SK-N-SH treated with all-trans-retinoic acid at 6 μM for 48 hours (cell line): ENCODE measurements around the gene TMPRSS11F.

Experiments used
- ATAC-seq: fragments of 200-7000 bp; cut with Tn5 transposase; 3 replicates; pipeline ENCODE4 v1.9.1; 2020; ENCODE audit warnings: mild to moderate bottlenecking, moderate library complexity
- ARNTL ChIP-seq: fragments of 450-650 bp; formaldehyde crosslinking; IDR thresholded peaks from 2 replicates; pipeline ENCODE4 v1.5.0; 2020; ENCODE audit warnings: low read depth, mild to moderate bottlenecking, moderate library complexity, borderline replicate concordance
- BACH2 ChIP-seq: fragments of 250-450 bp; sonication (Bioruptor Pico); IDR thresholded peaks from 2 replicates; pipeline ENCODE4 v1.9.0; 2021; ENCODE audit warnings: mild to moderate bottlenecking, borderline replicate concordance
- CREB5 ChIP-seq: fragments of 250-450 bp; sonication (Bioruptor Pico); IDR thresholded peaks from 2 replicates; pipeline ENCODE4 v1.5.1; 2020; ENCODE audit warnings: low read depth, mild to moderate bottlenecking, moderate library complexity
- CSDC2 ChIP-seq: fragments of 250-450 bp; sonication (Bioruptor Pico); IDR thresholded peaks from 2 replicates; pipeline ENCODE4 v1.5.0; 2020; ENCODE audit warnings: mild to moderate bottlenecking, moderate library complexity
- CSRNP3 ChIP-seq: fragments of 250-450 bp; sonication (Bioruptor Pico); IDR thresholded peaks from 2 replicates; pipeline ENCODE4 v1.5.1; 2021; ENCODE audit warnings: mild to moderate bottlenecking, moderate library complexity
- ESRRG ChIP-seq: fragments of 250-450 bp; sonication (Bioruptor Pico); IDR thresholded peaks from 2 replicates; pipeline ENCODE4 v1.6.1; 2021; ENCODE audit warnings: mild to moderate bottlenecking
- GLIS3 ChIP-seq: fragments of 250-450 bp; sonication (Bioruptor Pico); IDR thresholded peaks from 2 replicates; pipeline ENCODE4 v1.5.0; 2020; ENCODE audit warnings: mild to moderate bottlenecking, moderate library complexity
- ISL1 ChIP-seq: fragments of 250-450 bp; sonication (Bioruptor Pico); IDR thresholded peaks from 2 replicates; pipeline ENCODE4 v2.1.2; 2022; ENCODE audit warnings: mild to moderate bottlenecking, moderate library complexity
- OSR1 ChIP-seq: fragments of 250-450 bp; sonication (Bioruptor Pico); IDR thresholded peaks from 2 replicates; pipeline ENCODE4 v1.8.0; 2022; ENCODE audit warnings: moderate library complexity, mild to moderate bottlenecking, inconsistent platforms
- PATZ1 ChIP-seq: fragments of 250-450 bp; sonication (Bioruptor Pico); IDR thresholded peaks from 2 replicates; pipeline ENCODE4 v1.8.0; 2020; ENCODE audit warnings: mild to moderate bottlenecking, moderate library complexity, borderline replicate concordance
- POU6F1 ChIP-seq: fragments of 250-450 bp; sonication (Bioruptor Pico); IDR thresholded peaks from 2 replicates; pipeline ENCODE4 v1.8.0; 2021; ENCODE audit warnings: low read depth, mild to moderate bottlenecking, moderate library complexity, borderline replicate concordance
- PPARA ChIP-seq: fragments of 250-450 bp; sonication (Bioruptor Pico); IDR thresholded peaks from 2 replicates; pipeline ENCODE4 v1.5.0; 2020; ENCODE audit warnings: mild to moderate bottlenecking, borderline replicate concordance
- RARB ChIP-seq: fragments of 250-450 bp; sonication (Bioruptor Pico); IDR thresholded peaks from 2 replicates; pipeline ENCODE4 v1.8.0; 2021; ENCODE audit warnings: mild to moderate bottlenecking, moderate library complexity
- SNAI2 ChIP-seq: fragments of 250-450 bp; sonication (Bioruptor Pico); IDR thresholded peaks from 2 replicates; pipeline ENCODE4 v1.5.0; 2020; ENCODE audit warnings: mild to moderate bottlenecking, moderate library complexity
- TCF4 ChIP-seq: fragments of 250-450 bp; sonication (Bioruptor Pico); IDR thresholded peaks from 2 replicates; pipeline ENCODE4 v1.8.0; 2021; ENCODE audit warnings: mild to moderate bottlenecking, moderate library complexity, borderline replicate concordance
- TOX ChIP-seq: fragments of 250-450 bp; sonication (Bioruptor Pico); IDR thresholded peaks from 2 replicates; pipeline ENCODE4 v1.8.0; 2021; ENCODE audit warnings: mild to moderate bottlenecking, moderate library complexity, borderline replicate concordance
- TSHZ2 ChIP-seq: fragments of 250-450 bp; sonication (Bioruptor Pico); IDR thresholded peaks from 2 replicates; pipeline ENCODE4 v1.5.0; 2020; ENCODE audit warnings: mild to moderate bottlenecking, moderate library complexity
- ZC3H10 ChIP-seq: fragments of 250-450 bp; sonication (Bioruptor Pico); IDR thresholded peaks from 2 replicates; pipeline ENCODE4 v1.5.1; 2021; ENCODE audit warnings: mild to moderate bottlenecking, moderate library complexity
- ZFP3 ChIP-seq: fragments of 250-450 bp; sonication (Bioruptor Pico); IDR thresholded peaks from 2 replicates; pipeline ENCODE4 v1.5.0; 2020; ENCODE audit warnings: mild to moderate bottlenecking, moderate library complexity
- ZFP30 ChIP-seq: fragments of 450-650 bp; formaldehyde crosslinking; IDR thresholded peaks from 2 replicates; pipeline ENCODE4 v1.5.0; 2022; ENCODE audit warnings: mild to moderate bottlenecking, moderate library complexity
- ZNF565 ChIP-seq: fragments of 450-650 bp; formaldehyde crosslinking; conservative IDR thresholded peaks from 2 replicates; pipeline ENCODE4 v1.5.0; 2020; ENCODE audit warnings: low read depth, mild to moderate bottlenecking, moderate library complexity
- ZNF70 ChIP-seq: fragments of 450-650 bp; formaldehyde crosslinking; IDR thresholded peaks from 2 replicates; pipeline ENCODE4 v1.5.0; 2020; ENCODE audit warnings: mild to moderate bottlenecking, moderate library complexity
- ZNF8 ChIP-seq: fragments of 450-650 bp; formaldehyde crosslinking; IDR thresholded peaks from 2 replicates; pipeline ENCODE4 v1.5.0; 2020; ENCODE audit warnings: mild to moderate bottlenecking, moderate library complexity

Gene TMPRSS11F

GRCh38 chr4:68076194-68076593 is 53.5 kb downstream of the TMPRSS11F start:
- TF ChIP-seq CREB5 (CRISPR knock-in tag) (no peak), BACH2 (CRISPR knock-in tag) (no peak), ESRRG (no peak), TSHZ2 (no peak), TOX (CRISPR knock-in tag) (no peak), ZC3H10 (CRISPR knock-in tag) (no peak), SNAI2 (CRISPR knock-in tag) (no peak), ARNTL (CRISPR knock-in tag) (no peak), TCF4 (CRISPR knock-in tag) (no peak), PPARA (CRISPR knock-in tag) (no peak), CSRNP3 (no peak), ZNF8 (CRISPR knock-in tag) (no peak), OSR1 (CRISPR knock-in tag) (no peak), ISL1 (CRISPR knock-in tag) (no peak), CSDC2 (CRISPR knock-in tag) (no peak), GLIS3 (no peak)

GRCh38 chr4:68074397-68074796 is 55.3 kb downstream of the TMPRSS11F start:
- no peak for TF ChIP-seq GLIS3
- no peak for TF ChIP-seq ZNF8 (CRISPR knock-in tag)
- TF ChIP-seq PATZ1 (CRISPR knock-in tag): no peak
- no peak for TF ChIP-seq CSDC2 (CRISPR knock-in tag)
- TF ChIP-seq ISL1 (CRISPR knock-in tag): no peak
- no peak for TF ChIP-seq ZFP3 (CRISPR knock-in tag)
- TF ChIP-seq SNAI2 (CRISPR knock-in tag): no peak
- TF ChIP-seq TCF4 (CRISPR knock-in tag): no peak
- TF ChIP-seq PPARA (CRISPR knock-in tag): no peak
- no peak for TF ChIP-seq RARB (CRISPR knock-in tag)
- TF ChIP-seq TSHZ2: no peak
- TF ChIP-seq ZC3H10 (CRISPR knock-in tag): no peak
- TF ChIP-seq OSR1 (CRISPR knock-in tag): no peak
- TF ChIP-seq, all 23 proteins: peak for 0
- no peak for ATAC-seq

More at GRCh38 chr4:68076194-68076593, 53.5 kb downstream of the TMPRSS11F start:
- ATAC-seq: no peak

- ATAC-seq: no peak
- TF ChIP-seq RARB (CRISPR knock-in tag): no peak
- TF ChIP-seq ZNF565 (CRISPR knock-in tag): no peak
- no peak for TF ChIP-seq OSR1 (CRISPR knock-in tag)
- TF ChIP-seq BACH2 (CRISPR knock-in tag): no peak
- TF ChIP-seq ZNF8 (CRISPR knock-in tag): no peak
- no peak for TF ChIP-seq GLIS3
- no peak for TF ChIP-seq ESRRG
- TF ChIP-seq CSRNP3: no peak
- TF ChIP-seq ISL1 (CRISPR knock-in tag): no peak
- TF ChIP-seq ZC3H10 (CRISPR knock-in tag): no peak
- TF ChIP-seq TCF4 (CRISPR knock-in tag): no peak
- TF ChIP-seq ZFP3 (CRISPR knock-in tag): no peak
- no peak for TF ChIP-seq POU6F1 (CRISPR knock-in tag)
- TF ChIP-seq ARNTL (CRISPR knock-in tag): no peak
- TF ChIP-seq ZFP30 (CRISPR knock-in tag): no peak
- TF ChIP-seq SNAI2 (CRISPR knock-in tag): no peak
- TF ChIP-seq ZNF70: no peak
- TF ChIP-seq CSDC2 (CRISPR knock-in tag): no peak
- TF ChIP-seq PPARA (CRISPR knock-in tag): no peak
Observed at GRCh38 chr4:68070302-68070701, 59.4 kb downstream of the TMPRSS11F start.
